Ascending aorta (tissue), 2 donors: ENCODE measurements around the gene TTC23. TPM values are rescaled to one million over a fixed set of nuclear protein-coding genes. Genes with fewer than 3 reads are reported as not detected.

ENCODE experiments used
- DNase-seq, 2 donors: peaks; one replicate each; pipeline ENCODE4 v3.0.0-alpha.2; 2019; ENCODE audit warnings: low spot score in 2 of 2
- H3K27ac ChIP-seq, 2 donors: fragments of 200-600 bp; sonication (generic); one replicate each; pipeline ENCODE4 v1.5.1; 2016 to 2017; ENCODE audit warnings: mild to moderate bottlenecking in 1 of 2
- H3K27me3 ChIP-seq: fragments of 200-600 bp; sonication (generic); one replicate; pipeline ENCODE4 v1.5.1; 2017
- H3K36me3 ChIP-seq, 2 donors: fragments of 200-600 bp; sonication (generic); one replicate each; pipeline ENCODE4 v1.5.1; 2016
- H3K4me1 ChIP-seq, 2 donors: fragments of 200-600 bp; sonication (generic); one replicate each; pipeline ENCODE4 v1.5.1; 2016 to 2017; ENCODE audit warnings: mild to moderate bottlenecking in 1 of 2
- H3K4me3 ChIP-seq, 2 donors: fragments of 200-600 bp; sonication (generic); one replicate each; pipeline ENCODE4 v1.5.1; 2016 to 2017; ENCODE audit warnings: mild to moderate bottlenecking in 1 of 2
- H3K9me3 ChIP-seq, 2 donors: fragments of 200-600 bp; sonication (generic); one replicate each; pipeline ENCODE4 v1.5.1; 2016
- CTCF ChIP-seq, 3 experiments: fragments of 200-600 bp in 2 of 3; fragments of 450-650 bp in 1 of 3; sonication (generic) in 2 of 3; IDR thresholded peaks; one replicate each; pipeline ENCODE4 v1.5.1; 2016 to 2019; ENCODE audit warnings: antibody characterized with exemption in 3 of 3, mild to moderate bottlenecking in 1 of 3, moderate library complexity in 1 of 3
- intact Hi-C: fragments of 100-400 bp; cut with DNase I; formaldehyde crosslinking; loops from one replicate; pipeline ENCODE4 v1.15.1; 2023
- total RNA-seq: library from RNA; depleted of rRNA; stranded (reverse); fragments of >200 nt; gene quantifications from one replicate; pipeline ENCODE4 v1.1.0, GENCODE V29; 2016

The TTC23 gene
- total RNA-seq, 1 donor from 2014 or later: 37.3 TPM

- H3K9me3 ChIP-seq: no peaks in the 10 kb centered on the region
- H3K27me3 ChIP-seq: no peaks in the 10 kb centered on the region
- peak overlapping the region in 1 of 2 donors; percentile 59 for H3K4me3 ChIP-seq
- peak overlapping the region; percentile 97 to 98 for H3K27ac ChIP-seq
- TF ChIP-seq CTCF (IDR thresholded peaks at IDR 0.05): no peak
- H3K36me3 ChIP-seq: peaks cover 4 to 7% of the 10 kb centered on the region in 2 donors
- intact Hi-C loops: loop anchor here (1.0 kb wide), 2 partner anchors 18 to 19 kb away; no protein-coding TSS in a partner anchor
- H3K4me1 ChIP-seq: peaks cover 27 to 46% of the 10 kb centered on the region in 2 donors
- DNase-seq: peak in 1 of 2 donors; percentile 88
Measured at GRCh38 chr15:99125061-99125891, 124.1 kb downstream of the TTC23 start.

GRCh38 chr15:99124641-99125040 lies 124.7 kb downstream of the TTC23 start:
- Histone ChIP-seq H3K27me3 (no peaks in the 10 kb centered on the region), H3K9me3 (no peaks in the 10 kb centered on the region), H3K27ac (peak overlapping the region; percentile 97 to 98), H3K4me1 (peaks cover 27 to 46% of the 10 kb centered on the region in 2 donors), H3K4me3 (peak overlapping the region in 1 of 2 donors; percentile 59), H3K36me3 (peaks cover 0 to 4% of the 10 kb centered on the region in 2 donors)
- no peak for TF ChIP-seq CTCF (IDR thresholded peaks at IDR 0.05)
- intact Hi-C loops: loop anchor here (1.0 to 5.0 kb wide), 3 partner anchors 18 to 48 kb away; no protein-coding TSS in a partner anchor
- DNase-seq: peak in 1 of 2 donors; percentile 60

- Histone ChIP-seq H3K9me3 (no peaks in the 10 kb centered on the region), H3K4me3 (peak overlapping the region; percentile 11 to 59), H3K36me3 (peaks cover 0 to 9% of the 10 kb centered on the region in 2 donors), H3K27me3 (no peaks in the 10 kb centered on the region), H3K4me1 (peaks cover 27 to 46% of the 10 kb centered on the region in 2 donors), H3K27ac (peak overlapping the region; percentile 97 to 98)
- no peak for TF ChIP-seq CTCF (IDR thresholded peaks at IDR 0.05)
- peak; percentile 64 to 96 for DNase-seq
- intact Hi-C loops: loop anchor here (5.0 kb wide), 1 partner anchor 48 kb away; no protein-coding TSS in a partner anchor
Measured at GRCh38 chr15:99123713-99124451, 125.5 kb downstream of the TTC23 start.

GRCh38 chr15:99122831-99123712 lies 126.3 kb downstream of the TTC23 start:
- intact Hi-C loops: loop anchor here (5.0 kb wide), 1 partner anchor 49 kb away; no protein-coding TSS in a partner anchor
- peaks cover 27 to 48% of the 10 kb centered on the region in 2 donors for H3K4me1 ChIP-seq

More at GRCh38 chr15:99122831-99123712, 126.3 kb downstream of the TTC23 start:
- no peak for TF ChIP-seq CTCF (IDR thresholded peaks at IDR 0.05)
- peaks cover 0 to 9% of the 10 kb centered on the region in 2 donors for H3K36me3 ChIP-seq
- no peak for DNase-seq
- no peaks in the 10 kb centered on the region for H3K9me3 ChIP-seq
- H3K27me3 ChIP-seq: no peaks in the 10 kb centered on the region
- peak overlapping the region; percentile 97 to 98 for H3K27ac ChIP-seq
- H3K4me3 ChIP-seq: peak overlapping the region; percentile 11 to 59
